Measurements from ENCODE around the gene UPF3A. TPM values are rescaled to one million over a fixed set of nuclear protein-coding genes. Genes with fewer than 3 reads are reported as not detected.

UPF3A gene
- total and polyA plus RNA-seq, 2 experiments from 2014 or later, result 35.7 to 48.9 TPM

DNA sequence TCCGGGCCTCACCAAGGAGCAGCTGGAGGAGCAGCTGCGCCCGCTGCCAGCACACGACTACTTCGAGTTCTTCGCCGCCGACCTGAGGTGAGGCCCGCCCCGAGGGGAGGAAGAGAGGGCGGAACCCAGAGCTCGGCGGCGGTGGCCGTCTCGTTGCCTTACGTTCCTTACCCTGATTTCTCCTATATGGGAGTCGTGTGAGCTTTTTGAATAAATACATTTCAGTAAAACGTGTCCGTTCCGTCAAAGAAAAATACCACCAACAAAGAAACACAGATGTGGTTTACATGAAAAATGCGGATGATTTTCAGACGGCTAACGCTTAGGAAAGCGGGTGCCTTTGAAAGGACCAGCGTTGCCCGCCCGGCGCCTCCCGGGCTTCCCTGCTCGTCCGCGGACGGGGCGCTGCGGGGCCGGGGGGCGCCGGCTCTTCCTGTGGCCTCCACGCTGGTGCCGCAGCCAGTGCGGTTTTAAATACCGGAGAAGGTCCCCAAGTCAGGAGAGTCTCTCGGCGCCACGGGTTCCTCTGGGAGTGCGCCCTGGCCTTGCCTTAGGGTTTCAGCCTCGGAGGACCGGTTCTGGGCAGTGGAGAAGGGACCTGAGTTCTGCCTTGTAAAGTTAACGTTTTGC lies 755 bp downstream of the UPF3A start:
- H3K27ac ChIP-seq, result peak overlapping the region; percentile 100
- peak overlapping the region; percentile 51 for H3K4me3 ChIP-seq
- no peaks in the 10 kb centered on the region for H3K9me3 ChIP-seq (ENCODE audit: low read depth)
- H3K9me2 ChIP-seq (replicated peaks; ENCODE audit: insufficient read depth), result no peaks in the 10 kb centered on the region
- H3K4me2 ChIP-seq, result peak overlapping the region; percentile 84
- peaks cover 24% of the 10 kb centered on the region for H3K4me1 ChIP-seq (ENCODE audit: insufficient read depth)
- TF ChIP-seq EZH2 (IDR thresholded peaks at IDR 0.05; ENCODE audit: borderline replicate concordance), result no peak
- no peaks in the 10 kb centered on the region for H3K36me3 ChIP-seq (replicated peaks; ENCODE audit: insufficient read depth, low read depth)
- H3K27me3 ChIP-seq, result no peaks in the 10 kb centered on the region
- H3K79me2 ChIP-seq, result peaks cover 46% of the 10 kb centered on the region
- peak; percentile 82 for DNase-seq (ENCODE audit: low spot score)
- no peaks in the 10 kb centered on the region for H4K20me1 ChIP-seq (ENCODE audit: insufficient read depth, poor library complexity, severe bottlenecking)
- WGBS (ENCODE audit: low lambda C conversion rate, missing lambda C conversion rate), result 1% methylated on average over 49 of the region's 50 CpGs
- H2AFZ ChIP-seq, result peak overlapping the region; percentile 61

DNA sequence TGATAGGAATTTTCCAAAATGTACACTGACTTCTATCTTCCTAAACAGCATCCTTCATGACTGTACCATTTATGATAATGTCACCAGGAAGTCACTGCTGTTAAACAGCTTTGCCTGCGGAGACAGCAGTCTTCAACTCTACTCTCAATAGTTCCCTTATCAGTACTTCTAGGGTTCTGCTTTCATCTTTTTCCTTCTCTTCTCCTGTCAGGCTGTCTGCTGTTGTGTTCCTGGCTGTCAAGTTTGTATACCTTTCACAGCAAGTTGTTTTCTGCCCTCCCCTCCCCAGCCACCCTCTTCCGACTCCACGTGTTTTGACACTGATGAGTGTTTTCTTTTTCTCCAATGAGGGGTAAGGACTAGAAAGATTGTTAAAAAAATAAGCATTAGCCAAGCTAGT lies 2.2 kb downstream of the UPF3A start:
- 34% methylated on average over 3 of the region's 3 CpGs for WGBS (ENCODE audit: low lambda C conversion rate, missing lambda C conversion rate)

DNA sequence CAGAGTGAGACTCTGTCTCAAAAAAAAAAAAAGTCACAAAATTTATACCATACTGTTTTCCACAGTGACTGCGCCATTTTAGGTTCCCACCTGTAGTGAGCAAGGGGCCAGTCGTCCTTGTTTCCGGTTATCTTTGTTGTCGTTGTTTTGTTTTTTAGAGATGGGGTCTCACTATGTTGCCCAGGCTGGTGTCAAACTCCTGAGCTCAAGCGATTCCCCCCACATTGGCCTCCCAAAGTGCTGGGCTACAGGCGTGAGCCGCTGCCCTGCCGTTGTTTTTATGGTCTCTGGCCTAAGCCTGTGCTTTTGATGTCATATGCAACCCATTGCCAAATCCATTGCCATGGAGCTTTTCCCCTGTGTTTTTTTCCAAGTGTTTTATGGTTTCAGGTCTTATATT lies 3.3 kb downstream of the UPF3A start:
- Histone ChIP-seq H3K9me3 (ENCODE audit: low read depth) (no peaks in the 10 kb centered on the region), H3K4me3 (no peak overlapping the region), H3K27me3 (no peaks in the 10 kb centered on the region), H3K36me3 (replicated peaks; ENCODE audit: insufficient read depth, low read depth) (no peaks in the 10 kb centered on the region), H3K27ac (no peak overlapping the region), H3K9me2 (replicated peaks; ENCODE audit: insufficient read depth) (no peaks in the 10 kb centered on the region), H3K4me1 (ENCODE audit: insufficient read depth) (peaks cover 21% of the 10 kb centered on the region), H2AFZ (no peak overlapping the region), H3K4me2 (no peak overlapping the region), H4K20me1 (ENCODE audit: insufficient read depth, poor library complexity, severe bottlenecking) (no peaks in the 10 kb centered on the region), H3K79me2 (peaks cover 69% of the 10 kb centered on the region)
- TF ChIP-seq EZH2 (IDR thresholded peaks at IDR 0.05; ENCODE audit: borderline replicate concordance) (no peak), EZH2phosphoT487 (IDR thresholded peaks at IDR 0.05; ENCODE audit: low read depth, severe bottlenecking, unreplicated experiment) (no peak)
- TF ChIP-seq, protein P1, sequence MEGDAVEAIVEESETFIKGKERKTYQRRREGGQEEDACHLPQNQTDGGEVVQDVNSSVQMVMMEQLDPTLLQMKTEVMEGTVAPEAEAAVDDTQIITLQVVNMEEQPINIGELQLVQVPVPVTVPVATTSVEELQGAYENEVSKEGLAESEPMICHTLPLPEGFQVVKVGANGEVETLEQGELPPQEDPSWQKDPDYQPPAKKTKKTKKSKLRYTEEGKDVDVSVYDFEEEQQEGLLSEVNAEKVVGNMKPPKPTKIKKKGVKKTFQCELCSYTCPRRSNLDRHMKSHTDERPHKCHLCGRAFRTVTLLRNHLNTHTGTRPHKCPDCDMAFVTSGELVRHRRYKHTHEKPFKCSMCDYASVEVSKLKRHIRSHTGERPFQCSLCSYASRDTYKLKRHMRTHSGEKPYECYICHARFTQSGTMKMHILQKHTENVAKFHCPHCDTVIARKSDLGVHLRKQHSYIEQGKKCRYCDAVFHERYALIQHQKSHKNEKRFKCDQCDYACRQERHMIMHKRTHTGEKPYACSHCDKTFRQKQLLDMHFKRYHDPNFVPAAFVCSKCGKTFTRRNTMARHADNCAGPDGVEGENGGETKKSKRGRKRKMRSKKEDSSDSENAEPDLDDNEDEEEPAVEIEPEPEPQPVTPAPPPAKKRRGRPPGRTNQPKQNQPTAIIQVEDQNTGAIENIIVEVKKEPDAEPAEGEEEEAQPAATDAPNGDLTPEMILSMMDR (IDR thresholded peaks at IDR 0.05; ENCODE audit: poor library complexity), result no peak
- WGBS (ENCODE audit: low lambda C conversion rate, missing lambda C conversion rate), result 95% methylated on average over 8 of the region's 8 CpGs
- DNase-seq (ENCODE audit: low spot score), result no peak

More for the DNA sequence above, 2.2 kb downstream of the UPF3A start:
- Histone ChIP-seq H3K27ac (peak overlapping the region; percentile 13), H3K9me3 (ENCODE audit: low read depth) (no peaks in the 10 kb centered on the region), H4K20me1 (ENCODE audit: insufficient read depth, poor library complexity, severe bottlenecking) (no peaks in the 10 kb centered on the region), H3K79me2 (peaks cover 60% of the 10 kb centered on the region), H3K9me2 (replicated peaks; ENCODE audit: insufficient read depth) (no peaks in the 10 kb centered on the region), H3K4me2 (peak overlapping the region; percentile 84), H3K4me3 (no peak overlapping the region), H2AFZ (no peak overlapping the region), H3K36me3 (replicated peaks; ENCODE audit: insufficient read depth, low read depth) (no peaks in the 10 kb centered on the region), H3K27me3 (no peaks in the 10 kb centered on the region), H3K4me1 (ENCODE audit: insufficient read depth) (peaks cover 24% of the 10 kb centered on the region)
- DNase-seq (ENCODE audit: low spot score), result peak; percentile 21
- TF ChIP-seq EZH2 (IDR thresholded peaks at IDR 0.05; ENCODE audit: borderline replicate concordance) (no peak), EZH2phosphoT487 (IDR thresholded peaks at IDR 0.05; ENCODE audit: low read depth, severe bottlenecking, unreplicated experiment) (no peak)
- TF ChIP-seq, protein P1 (IDR thresholded peaks at IDR 0.05; ENCODE audit: poor library complexity), result no peak

DNA sequence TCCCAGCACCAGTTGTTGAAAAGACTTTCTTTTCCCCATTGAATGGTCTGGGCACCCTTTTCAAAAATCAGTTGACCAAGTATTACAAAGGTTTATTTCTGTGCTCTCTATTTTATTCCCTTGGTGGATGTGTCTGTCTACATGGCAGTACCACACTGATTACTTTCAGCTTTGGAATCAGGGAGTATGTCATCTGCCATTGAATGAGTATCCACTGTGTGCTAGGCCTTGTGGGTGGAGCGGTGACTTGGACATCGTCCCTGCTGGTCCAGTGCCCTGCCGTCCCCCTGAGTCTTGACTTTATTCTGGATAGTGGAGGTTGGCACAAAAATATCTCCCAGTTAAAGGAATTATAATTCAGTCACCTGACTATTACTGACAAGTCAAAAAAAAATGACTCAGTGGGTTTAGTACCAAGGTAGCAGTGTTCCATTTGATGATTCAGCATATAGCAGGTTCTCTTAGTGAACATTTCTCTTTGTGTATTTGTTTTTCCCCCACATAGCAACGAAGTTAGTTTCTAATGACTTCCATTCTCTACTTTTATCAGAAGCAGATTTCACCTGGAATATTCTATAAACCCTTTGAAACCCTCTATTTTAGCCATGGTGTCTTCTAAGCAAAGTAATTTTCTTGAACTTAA lies 3.9 kb downstream of the UPF3A start:
- peaks cover 76% of the 10 kb centered on the region for H3K79me2 ChIP-seq
- H3K36me3 ChIP-seq (replicated peaks; ENCODE audit: insufficient read depth, low read depth), result no peaks in the 10 kb centered on the region

More for the DNA sequence above, 3.9 kb downstream of the UPF3A start:
- TF ChIP-seq, protein P1 (IDR thresholded peaks at IDR 0.05; ENCODE audit: poor library complexity), result no peak
- no peak for TF ChIP-seq EZH2 (IDR thresholded peaks at IDR 0.05; ENCODE audit: borderline replicate concordance)
- TF ChIP-seq EZH2phosphoT487 (IDR thresholded peaks at IDR 0.05; ENCODE audit: low read depth, severe bottlenecking, unreplicated experiment), result no peak
- Histone ChIP-seq H3K4me3 (no peak overlapping the region), H3K27ac (no peak overlapping the region), H3K4me1 (ENCODE audit: insufficient read depth) (peaks cover 15% of the 10 kb centered on the region), H3K4me2 (no peak overlapping the region), H4K20me1 (ENCODE audit: insufficient read depth, poor library complexity, severe bottlenecking) (no peaks in the 10 kb centered on the region), H3K9me3 (ENCODE audit: low read depth) (no peaks in the 10 kb centered on the region), H3K27me3 (no peaks in the 10 kb centered on the region), H2AFZ (no peak overlapping the region), H3K9me2 (replicated peaks; ENCODE audit: insufficient read depth) (no peaks in the 10 kb centered on the region)
- 92% methylated on average over 4 of the region's 4 CpGs for WGBS (ENCODE audit: low lambda C conversion rate, missing lambda C conversion rate)
- DNase-seq (ENCODE audit: low spot score), result no peak

All from hepatocyte (in vitro differentiated cells).